Frontal cortex (tissue), 4 donors: Measurements from ENCODE around the gene RHCE. TPM values are rescaled to one million over a fixed set of nuclear protein-coding genes. Genes with fewer than 3 reads are reported as not detected.
"Not testable (repeated sequence)": the region's sequence is repeated elsewhere in the genome, so short reads cannot be mapped to it uniquely, and the experiment has no call there.

Experiments used
- DNase-seq, 2 donors: peaks; one replicate each; pipeline ENCODE4 v3.0.0; 2012; ENCODE audit warnings: low spot score in 2 of 2
- FAIRE-seq: peaks from 2 replicates; lab custom pipeline; 2012; peaks lifted over from hg19 to GRCh38; lab: Jason Lieb, UNC
- total RNA-seq: library from RNA; depleted of rRNA; stranded (reverse); fragments of >200 nt; gene quantifications from one replicate; pipeline ENCODE4 v1.2.3, GENCODE V29; 2014
- donor health status: control.
- donor health status: control.
- donor health status: control.

Gene RHCE
- total RNA-seq, 1 donor from 2014 or later: under 0.01 TPM

- no peak for DNase-seq
- no peak for FAIRE-seq
Observed at GRCh38 chr1:25356848-25357247, 63.8 kb downstream of the RHCE start.

GRCh38 chr1:25356441-25356840 lies 64.2 kb downstream of the RHCE start:
- DNase-seq: no peak

DNA sequence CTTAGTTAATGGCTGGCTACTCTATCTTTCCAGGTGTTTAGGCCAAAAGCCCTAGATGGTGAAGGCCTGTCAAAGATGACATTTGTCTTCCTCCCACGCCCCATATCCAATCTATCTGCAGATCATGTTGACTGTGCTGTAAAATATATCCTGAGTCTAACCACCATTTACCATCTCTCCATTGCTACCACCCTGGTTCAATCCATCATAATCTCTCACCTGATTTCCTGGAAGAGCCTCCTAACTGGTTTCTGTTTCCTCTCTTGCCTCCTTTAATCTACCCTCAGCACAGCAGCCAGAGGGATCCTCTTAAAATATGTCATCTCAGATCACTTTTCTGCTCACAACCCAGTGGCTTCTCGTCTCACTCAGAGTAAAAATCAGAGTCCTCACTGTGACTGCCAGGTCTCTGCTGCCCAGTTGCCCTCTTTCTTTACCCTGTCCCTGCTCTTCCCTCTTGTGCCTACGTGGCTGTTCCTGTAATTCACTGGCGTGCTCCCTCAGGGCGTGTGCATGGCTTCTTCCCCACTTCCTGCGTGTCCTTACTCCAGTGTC lies 64.7 kb downstream of the RHCE start:
- DNase-seq: no peak
- FAIRE-seq: no peak

More at GRCh38 chr1:25356441-25356840, 64.2 kb downstream of the RHCE start:
- FAIRE-seq: no peak

DNA sequence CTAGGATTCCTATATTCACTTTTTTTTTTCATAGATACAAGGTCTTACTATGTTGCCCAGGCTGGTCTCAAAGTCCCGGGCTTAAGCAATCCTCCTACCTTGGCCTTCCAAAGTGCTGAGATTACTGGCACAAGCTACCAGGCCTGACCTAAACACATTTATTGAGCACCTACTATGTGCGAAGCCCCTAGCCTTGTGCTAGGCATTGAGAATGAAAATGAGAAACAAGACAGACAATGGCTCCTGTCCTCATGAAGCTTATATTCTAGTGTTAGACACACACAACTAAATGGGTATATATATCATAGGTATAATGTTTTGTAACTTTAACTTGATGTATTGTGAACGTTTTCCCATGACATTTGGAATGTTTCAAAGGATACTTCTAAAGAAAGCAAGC lies 71.0 kb downstream of the RHCE start:
- FAIRE-seq: no peak
- no peak for DNase-seq

DNA sequence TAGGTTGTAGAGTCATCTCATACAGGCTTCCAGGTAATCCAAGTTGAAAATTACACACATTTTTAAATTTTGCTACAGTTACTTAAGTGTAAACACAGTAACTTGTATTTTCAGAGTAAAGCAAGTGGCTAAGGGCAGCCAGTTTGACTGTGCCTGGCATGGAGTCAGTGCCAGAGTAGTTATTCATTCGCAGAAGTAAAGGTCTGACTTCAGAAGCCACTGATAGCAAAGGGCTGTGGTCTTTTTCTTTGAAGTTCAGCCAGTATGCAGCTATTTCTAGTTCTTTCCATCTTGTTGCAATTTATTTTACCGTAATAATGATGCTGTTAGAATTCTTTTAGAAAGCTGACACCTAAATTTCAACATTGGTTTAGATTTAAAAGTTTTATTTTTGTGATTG lies 73.1 kb downstream of the RHCE start:
- FAIRE-seq: no peak
- DNase-seq: no peak

- DNase-seq: no peak
- FAIRE-seq: no peak
Observed at GRCh38 chr1:25343872-25344271, 76.8 kb downstream of the RHCE start.

GRCh38 chr1:25342846-25343245 lies 77.8 kb downstream of the RHCE start:
- FAIRE-seq (no peak), DNase-seq (no peak)

- FAIRE-seq: no peak
- no peak for DNase-seq
Observed at GRCh38 chr1:25341746-25342145, 78.9 kb downstream of the RHCE start.

DNA sequence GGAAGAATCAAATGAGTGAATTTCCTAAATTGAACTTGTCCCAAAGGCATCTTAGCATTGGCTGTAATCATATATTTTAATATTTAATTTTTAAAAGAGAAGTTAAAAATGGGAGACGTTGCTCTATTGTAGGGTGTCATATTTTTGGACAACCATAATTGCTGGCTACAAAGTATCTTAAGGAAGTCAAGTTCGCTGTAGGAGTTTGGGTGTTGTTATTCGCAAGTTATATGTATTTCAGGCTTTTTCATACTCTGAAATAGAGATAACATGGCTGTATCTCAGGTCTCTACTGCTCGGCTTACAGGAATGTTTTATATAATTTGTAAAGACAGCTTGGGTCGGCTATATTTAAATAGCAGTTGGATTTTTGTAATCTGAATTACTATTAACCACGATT lies 81.6 kb downstream of the RHCE start:
- FAIRE-seq (no peak), DNase-seq (no peak)

DNA sequence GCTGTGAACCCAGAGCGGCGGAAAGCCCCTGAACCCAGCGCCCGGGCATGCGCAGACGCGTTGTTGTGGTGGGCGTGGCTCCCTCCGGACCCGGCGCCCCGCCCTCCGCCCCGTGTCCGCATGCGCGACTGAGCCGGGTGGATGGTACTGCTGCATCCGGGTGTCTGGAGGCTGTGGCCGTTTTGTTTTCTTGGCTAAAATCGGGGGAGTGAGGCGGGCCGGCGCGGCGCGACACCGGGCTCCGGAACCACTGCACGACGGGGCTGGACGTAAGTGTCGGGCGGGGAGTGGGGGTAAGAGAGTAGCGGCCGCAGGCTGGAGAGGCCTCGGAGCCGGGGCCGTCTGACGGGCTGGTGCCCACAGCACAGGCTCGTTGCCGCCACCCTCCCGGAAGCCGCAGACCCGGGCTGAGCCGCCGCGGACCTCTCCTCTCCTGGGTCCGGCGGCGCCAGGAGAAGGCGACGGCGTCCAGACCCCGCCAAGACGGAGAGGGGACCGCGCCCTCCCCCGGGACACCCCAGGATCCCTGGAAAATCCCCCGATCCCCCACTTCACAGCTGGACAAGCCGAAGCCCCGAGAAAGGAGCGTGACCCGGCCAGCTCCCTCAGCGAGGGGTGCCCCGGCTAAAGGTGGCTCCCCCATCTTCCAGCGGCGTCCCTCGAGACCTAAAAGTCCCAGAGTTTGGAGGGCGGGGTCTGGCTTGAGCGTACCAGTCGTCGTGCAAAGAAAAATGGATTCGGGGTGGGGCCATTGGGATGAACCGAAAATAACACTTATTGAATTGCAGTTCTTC lies 82.2 kb downstream of the RHCE start, which contains the start of gene TMEM50A:
TMEM50A (plus strand) TSS at position 147 of the 794 bp plus-strand sequence. CDS start 2,153 bp downstream, outside the sequence.
- DNase-seq (peak; percentile 82 to 83), FAIRE-seq (no peak)

GRCh38 chr1:25337483-25338187 lies 83.0 kb downstream of the RHCE start:
- not testable (repeated sequence) for FAIRE-seq, DNase-seq

DNA sequence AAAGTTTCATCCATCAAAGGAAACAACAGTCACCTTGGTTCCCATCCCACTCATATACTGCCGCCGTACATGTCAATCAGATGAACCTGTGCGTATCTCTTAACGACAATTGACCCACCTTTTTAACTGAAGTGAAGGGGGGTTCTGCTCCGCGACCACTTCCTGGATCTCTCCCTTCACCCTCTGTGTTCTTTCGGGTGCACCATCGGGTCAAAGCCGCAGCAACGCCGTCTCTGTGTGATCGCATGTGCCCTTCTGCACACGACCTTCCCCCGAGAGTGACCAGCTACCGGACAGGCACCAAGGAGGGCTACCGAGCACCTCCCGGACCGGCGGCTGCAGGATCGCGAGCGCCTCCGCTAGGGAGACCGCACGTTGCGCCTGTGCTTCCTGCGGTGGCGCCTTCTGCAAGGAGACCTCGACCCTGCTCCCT lies 83.7 kb downstream of the RHCE start:
- not testable (repeated sequence) for FAIRE-seq, DNase-seq

GRCh38 chr1:25329950-25330349 lies 90.7 kb downstream of the RHCE start:
- DNase-seq: not testable (repeated sequence)

DNA sequence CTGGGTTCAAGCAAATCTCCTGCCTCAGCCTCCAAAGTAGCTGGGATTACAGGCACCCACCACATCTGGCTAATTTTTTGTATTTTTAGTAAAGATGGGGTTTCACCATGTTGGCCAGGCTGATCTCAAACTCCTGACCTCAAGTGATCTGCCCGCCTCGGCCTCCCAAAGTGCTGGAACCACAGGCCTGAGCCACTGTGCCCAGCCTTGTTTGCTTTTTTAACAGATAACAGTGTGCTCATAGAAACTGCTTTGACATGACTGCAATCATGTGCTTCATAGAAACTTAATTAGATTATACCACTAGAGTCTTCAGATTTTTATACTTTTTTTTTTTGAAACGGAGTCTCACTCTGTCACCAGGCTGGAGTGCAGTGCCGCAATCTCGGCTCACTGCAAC lies 91.3 kb downstream of the RHCE start:
- not testable (repeated sequence) for FAIRE-seq, DNase-seq

More at GRCh38 chr1:25329950-25330349, 90.7 kb downstream of the RHCE start:
- FAIRE-seq: not testable (repeated sequence)

DNA sequence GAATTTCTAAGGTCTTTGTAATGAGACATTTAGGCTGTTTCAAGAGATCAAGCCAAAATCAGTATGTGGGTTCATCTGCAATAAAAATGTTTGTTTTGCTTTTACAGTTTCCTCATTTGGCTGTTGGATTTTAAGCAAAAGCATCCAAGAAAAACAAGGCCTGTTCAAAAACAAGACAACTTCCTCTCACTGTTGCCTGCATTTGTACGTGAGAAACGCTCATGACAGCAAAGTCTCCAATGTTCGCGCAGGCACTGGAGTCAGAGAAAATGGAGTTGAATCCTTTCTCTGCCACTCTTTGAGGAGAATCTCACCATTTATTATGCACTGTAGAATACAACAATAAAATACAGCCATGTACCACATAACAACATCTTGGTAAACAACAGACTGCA lies 91.8 kb downstream of the RHCE start:
- not testable (repeated sequence) for FAIRE-seq

DNA sequence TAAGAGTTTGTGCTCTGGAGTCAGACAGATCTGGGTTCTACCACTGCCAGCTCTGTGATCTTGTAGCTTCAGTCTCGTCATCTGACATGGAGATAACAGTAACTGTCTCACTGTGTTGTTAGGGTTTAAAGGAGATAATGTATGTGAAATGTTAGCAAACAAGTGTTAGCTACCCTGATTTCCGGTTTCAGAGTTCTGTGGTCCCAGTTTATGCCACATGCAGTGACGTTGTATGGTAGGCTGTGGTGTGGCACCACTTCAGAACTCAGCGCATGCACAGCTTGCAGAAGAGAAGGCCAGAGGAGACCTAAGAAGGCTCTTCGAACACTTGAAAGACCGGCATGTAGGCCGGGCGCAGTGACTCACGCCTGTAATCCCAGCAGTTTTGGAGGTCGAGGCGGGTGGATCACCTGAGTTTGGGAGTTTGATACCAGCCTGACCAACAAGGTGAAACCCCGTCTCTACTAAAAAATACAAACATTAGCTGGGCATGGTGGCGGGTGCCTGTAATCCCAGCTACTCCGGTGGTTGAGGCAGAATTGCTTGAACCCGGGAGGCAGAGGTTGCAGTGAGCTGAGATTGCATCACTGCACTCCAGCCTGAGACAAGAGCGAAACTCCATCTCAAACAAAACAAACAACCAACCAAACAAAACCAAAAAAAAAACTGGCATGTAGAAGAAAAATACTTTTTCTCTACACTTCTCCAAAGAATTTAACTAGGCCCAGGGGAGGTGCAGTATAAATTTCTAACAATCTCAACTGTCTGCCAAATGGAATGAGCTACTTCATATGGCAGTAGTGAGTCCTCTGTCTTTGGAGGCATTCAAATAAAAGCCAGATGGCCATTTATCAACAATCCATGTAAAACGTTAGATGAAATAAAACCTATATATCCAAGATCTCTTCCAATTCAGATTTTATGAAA lies 92.5 kb downstream of the RHCE start:
- not testable (repeated sequence) for FAIRE-seq, DNase-seq

More for the DNA sequence above, 91.8 kb downstream of the RHCE start:
- not testable (repeated sequence) for DNase-seq

DNA sequence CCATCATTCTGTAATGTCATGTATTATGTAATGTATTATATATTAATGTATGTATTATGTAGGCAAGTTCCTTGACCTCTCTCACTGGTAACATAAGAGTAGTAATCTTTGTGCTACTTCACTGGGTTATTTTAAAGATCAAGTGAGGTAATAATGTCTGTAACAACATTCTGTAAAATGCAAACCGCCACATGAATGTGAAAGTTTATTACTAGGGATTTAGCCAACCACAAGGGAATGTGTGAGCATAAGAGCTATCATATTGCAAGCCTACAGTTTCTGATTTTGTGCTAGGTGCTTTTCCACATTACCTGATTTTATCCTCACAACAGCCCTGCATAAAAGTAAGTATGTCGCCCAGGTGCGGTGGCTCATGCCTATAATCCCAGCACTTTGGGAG lies 96.2 kb downstream of the RHCE start:
- FAIRE-seq, DNase-seq: not testable (repeated sequence)

DNA sequence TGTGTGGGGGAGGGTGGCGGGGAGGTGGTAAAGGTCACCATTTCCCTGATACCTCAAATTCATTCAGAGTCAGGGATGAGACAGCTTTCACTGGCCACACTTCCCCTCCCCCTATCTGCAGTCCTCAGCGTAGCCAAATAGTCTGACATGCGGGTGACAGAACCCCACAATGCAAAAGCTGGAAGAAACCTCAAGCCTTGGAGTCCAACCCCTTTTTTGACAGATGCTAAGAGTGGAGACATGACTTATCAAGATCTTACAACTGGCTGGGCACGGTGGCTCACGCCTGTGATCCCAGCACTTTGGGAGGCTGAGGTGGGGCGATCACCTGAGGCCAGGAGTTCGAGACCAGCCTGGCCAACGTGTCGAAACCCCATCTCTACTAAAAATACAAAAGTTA lies 98.5 kb downstream of the RHCE start:
- not testable (repeated sequence) for FAIRE-seq, DNase-seq

- FAIRE-seq, DNase-seq: not testable (repeated sequence)
Observed at GRCh38 chr1:25320314-25320938, 100.2 kb downstream of the RHCE start.
